Endothelial cell of umbilical vein (primary cell): ENCODE results near the gene PRIM2. TPM values are rescaled to one million over a fixed set of nuclear protein-coding genes. Genes with fewer than 3 reads are reported as not detected.
"Not testable (repeated sequence)": the region's sequence is repeated elsewhere in the genome, so short reads cannot be mapped to it uniquely, and the experiment has no call there.

Source experiments
- BruUV-seq: library from RNA; stranded (reverse); fragments of 400-500 nt; replicated peaks from 2 replicates; lab custom pipeline; 2021; lab: Mats Ljungman, UMichigan
- CTCF ChIA-PET: fragments of 300-600, 350-600 bp; sonication (Branson Sonifier 250); formaldehyde crosslinking; loops from one replicate; lab custom pipeline; 2021; ENCODE audit warnings: antibody characterized with exemption, inconsistent platforms; lab: Charles Lee
- POLR2A ChIA-PET: fragments of 300-600, 350-600 bp; sonication (Branson Sonifier 250); formaldehyde crosslinking; loops from one replicate; lab custom pipeline; 2021; ENCODE audit warnings: antibody characterized with exemption, inconsistent platforms; lab: Charles Lee
- DNase-seq: peaks from one replicate; pipeline ENCODE4 v3.0.0-alpha.2; 2011; ENCODE audit warnings: low read depth, low spot score
- FAIRE-seq: peaks from 2 replicates; lab custom pipeline; 2011; peaks lifted over from hg19 to GRCh38; lab: Jason Lieb, UNC
- H2AFZ ChIP-seq: 2 replicates; pipeline ENCODE4 v1.6.0; 2012; ENCODE audit warnings: low read depth, low read length, control low read depth, inconsistent platforms
- H3K27ac ChIP-seq: 2 replicates; pipeline ENCODE4 v1.5.1; 2011; ENCODE audit warnings: low read depth, mild to moderate bottlenecking, control low read depth, low read length, moderate library complexity; ENCODE audit not compliant: insufficient read depth
- H3K27me3 ChIP-seq, 2 experiments: 2 replicates each; pipeline versions ENCODE4 v1.6.0 to v1.6.1; 2011; ENCODE audit warnings: low read length in 2 of 2, mixed read lengths in 1 of 2; ENCODE audit not compliant: control insufficient read depth in 2 of 2, insufficient read depth in 2 of 2
- H3K36me3 ChIP-seq, 2 experiments: 2 replicates in 1 of 2; 3 replicates in 1 of 2; pipeline ENCODE4 v1.5.1; 2011; ENCODE audit warnings: low read length in 2 of 2, mild to moderate bottlenecking in 1 of 2, moderate library complexity in 1 of 2; ENCODE audit not compliant: control insufficient read depth in 2 of 2, insufficient read depth in 2 of 2; ENCODE audit errors: extremely low read depth in 1 of 2
- H3K4me1 ChIP-seq: 3 replicates; pipeline ENCODE4 v1.5.1; 2011; ENCODE audit warnings: mild to moderate bottlenecking, low read length; ENCODE audit not compliant: control insufficient read depth, insufficient read depth; ENCODE audit errors: extremely low read depth
- H3K4me2 ChIP-seq: 2 replicates; pipeline ENCODE4 v1.6.1; 2011; ENCODE audit warnings: low read length, control low read depth, mixed read lengths; ENCODE audit not compliant: insufficient read depth
- H3K4me3 ChIP-seq, 3 experiments: fragments of 200-600 bp in 1 of 3; sonication (generic), shearing (Covaris generic) in 1 of 3; replicated peaks in 1 of 3; 2 replicates each; pipeline ENCODE4 v1.5.1; 2011 to 2016; ENCODE audit warnings: control low read depth in 3 of 3, low read length in 3 of 3, mild to moderate bottlenecking in 2 of 3, inconsistent platforms in 1 of 3, low read depth in 1 of 3, moderate library complexity in 1 of 3; ENCODE audit not compliant: insufficient read depth in 1 of 3
- H3K79me2 ChIP-seq: 2 replicates; pipeline ENCODE4 v1.6.0; 2012; ENCODE audit warnings: low read length, inconsistent platforms; ENCODE audit not compliant: control insufficient read depth, insufficient read depth
- H3K9ac ChIP-seq: replicated peaks from 2 replicates; pipeline ENCODE3; 2011; ENCODE audit warnings: low read length, control low read depth; ENCODE audit not compliant: insufficient read depth; ENCODE audit errors: extremely low read depth
- H3K9me1 ChIP-seq: replicated peaks from 3 replicates; pipeline ENCODE4 v1.6.0; 2011; ENCODE audit warnings: mild to moderate bottlenecking, low read length; ENCODE audit not compliant: control insufficient read depth, insufficient read depth; ENCODE audit errors: extremely low read depth
- H3K9me3 ChIP-seq: replicated peaks from 2 replicates; pipeline ENCODE4 v1.5.1; 2012; ENCODE audit warnings: low read length, inconsistent platforms; ENCODE audit not compliant: control insufficient read depth, insufficient read depth
- H4K20me1 ChIP-seq: replicated peaks from 2 replicates; pipeline ENCODE3; 2011; ENCODE audit warnings: mild to moderate bottlenecking, low read length; ENCODE audit not compliant: control insufficient read depth, insufficient read depth; ENCODE audit errors: extremely low read depth
- EZH2 ChIP-seq: IDR thresholded peaks from 2 replicates; pipeline ENCODE4 v1.6.1; 2012; ENCODE audit warnings: borderline replicate concordance, low read depth, mild to moderate bottlenecking, moderate library complexity, low read length, inconsistent platforms; ENCODE audit not compliant: severe bottlenecking
- FOS ChIP-seq: IDR thresholded peaks from 2 replicates; pipeline ENCODE4 v1.6.1; 2011; ENCODE audit warnings: mild to moderate bottlenecking, low read length, moderate library complexity, borderline replicate concordance; ENCODE audit not compliant: insufficient read depth
- GATA2 ChIP-seq: IDR thresholded peaks from 2 replicates; pipeline ENCODE4 v1.7.0; 2011; ENCODE audit warnings: low read depth, mild to moderate bottlenecking, moderate library complexity, mixed read lengths, low read length; ENCODE audit not compliant: insufficient read length, insufficient read depth
- JUN ChIP-seq: IDR thresholded peaks from 2 replicates; pipeline ENCODE4 v1.6.1; 2011; ENCODE audit warnings: borderline replicate concordance, low read depth; ENCODE audit not compliant: insufficient read length, insufficient read depth
- MYC ChIP-seq: IDR thresholded peaks from one replicate; pipeline ENCODE4 v1.6.1; 2011; ENCODE audit warnings: mild to moderate bottlenecking, low read depth, low read length
- POLR2A ChIP-seq: IDR thresholded peaks from 2 replicates; pipeline ENCODE4 v1.6.1; 2012; ENCODE audit warnings: low read depth, mild to moderate bottlenecking, control low read depth, low read length
- POLR2AphosphoS5 ChIP-seq: IDR thresholded peaks from 2 replicates; pipeline ENCODE4 v1.6.1; 2012; ENCODE audit warnings: low read depth, mild to moderate bottlenecking, control low read depth, low read length, moderate library complexity; ENCODE audit not compliant: insufficient read depth
- dilution Hi-C: fragments of 300-500 bp; cut with MboI; formaldehyde crosslinking; loops from one replicate; pipeline ENCODE4 v1.15.0; 2019; ENCODE audit warnings: low sequenced_read_pairs; ENCODE audit not compliant: extremely low pct_ligation_motif_present
- intact Hi-C: fragments of 100-400 bp; cut with micrococcal nuclease; formaldehyde crosslinking; loops from one replicate; pipeline ENCODE4 v1.10.0; 2022
- polyA plus RNA-seq, 4 experiments: library from polyadenylated mRNA; depleted of rRNA in 3 of 4; stranded (reverse) in 3 of 4; unstranded in 1 of 4; fragments of >200 nt; gene quantifications; 2 replicates each; pipeline versions ENCODE4 v1.2.1 to v1.2.3, GENCODE V29; 2011 to 2012; ENCODE audit warnings: missing spikeins in 1 of 4
- total RNA-seq: library from RNA; stranded (reverse); gene quantifications from 2 replicates; pipeline ENCODE4 v1.2.3, GENCODE V29; 2021
- TF ChIP-seq, protein P1 (sequence below), 2 donors: IDR thresholded peaks; 1 replicate in 1 of 2; 2 replicates in 1 of 2; pipeline ENCODE4 v1.5.1; 2011; ENCODE audit warnings: low read length in 2 of 2, mild to moderate bottlenecking in 2 of 2, moderate library complexity in 2 of 2, control low read depth in 1 of 2, inconsistent platforms in 1 of 2, low read depth in 1 of 2; ENCODE audit not compliant: insufficient read depth in 1 of 2; ENCODE audit errors: extremely low read depth in 1 of 2

The PRIM2 gene
- total and polyA plus RNA-seq, 2 donors (not counting 3 experiments of a cell fraction or from before 2014, with no cell fraction given) = 5.3 to 21.0 TPM

- ChIA-PET CTCF (no interaction called here), POLR2A (no interaction called here)
- peaks cover 2% of the 10 kb centered on the region for H3K79me2 ChIP-seq
- no peak overlapping the region for H3K27ac ChIP-seq
- H3K4me1 ChIP-seq = peaks cover 2% of the 10 kb centered on the region
- H4K20me1 ChIP-seq = no peaks in the 10 kb centered on the region
- H3K4me2 ChIP-seq = no peak overlapping the region
- FAIRE-seq (no peak), DNase-seq (no peak)
- H3K9me1 ChIP-seq = no peaks in the 10 kb centered on the region
- H3K36me3 ChIP-seq = no peaks in the 10 kb centered on the region
- dilution Hi-C loops (no loop called here), intact Hi-C loops (no loop called here)
- H3K9me3 ChIP-seq = no peaks in the 10 kb centered on the region
- no peaks in the 10 kb centered on the region for H3K27me3 ChIP-seq
- TF ChIP-seq FOS (no peak), POLR2AphosphoS5 (no peak), JUN (no peak), EZH2 (no peak), MYC (no peak), POLR2A (no peak), GATA2 (no peak)
- TF ChIP-seq, protein P1, sequence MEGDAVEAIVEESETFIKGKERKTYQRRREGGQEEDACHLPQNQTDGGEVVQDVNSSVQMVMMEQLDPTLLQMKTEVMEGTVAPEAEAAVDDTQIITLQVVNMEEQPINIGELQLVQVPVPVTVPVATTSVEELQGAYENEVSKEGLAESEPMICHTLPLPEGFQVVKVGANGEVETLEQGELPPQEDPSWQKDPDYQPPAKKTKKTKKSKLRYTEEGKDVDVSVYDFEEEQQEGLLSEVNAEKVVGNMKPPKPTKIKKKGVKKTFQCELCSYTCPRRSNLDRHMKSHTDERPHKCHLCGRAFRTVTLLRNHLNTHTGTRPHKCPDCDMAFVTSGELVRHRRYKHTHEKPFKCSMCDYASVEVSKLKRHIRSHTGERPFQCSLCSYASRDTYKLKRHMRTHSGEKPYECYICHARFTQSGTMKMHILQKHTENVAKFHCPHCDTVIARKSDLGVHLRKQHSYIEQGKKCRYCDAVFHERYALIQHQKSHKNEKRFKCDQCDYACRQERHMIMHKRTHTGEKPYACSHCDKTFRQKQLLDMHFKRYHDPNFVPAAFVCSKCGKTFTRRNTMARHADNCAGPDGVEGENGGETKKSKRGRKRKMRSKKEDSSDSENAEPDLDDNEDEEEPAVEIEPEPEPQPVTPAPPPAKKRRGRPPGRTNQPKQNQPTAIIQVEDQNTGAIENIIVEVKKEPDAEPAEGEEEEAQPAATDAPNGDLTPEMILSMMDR (IDR thresholded peaks at IDR 0.05; ENCODE audit: extremely low read depth in 1 of 2, insufficient read depth in 1 of 2, low read depth in 1 of 2, low read length in 2 of 2) = no peak
- H3K9ac ChIP-seq = no peak overlapping the region
- no peak overlapping the region for H3K4me3 ChIP-seq
- no peak overlapping the region for H2AFZ ChIP-seq
- no TSS peak for BruUV-seq
These were observed 106.0 kb downstream of the PRIM2 start for GRCh38 chr6:57423468-57423867.

DNA sequence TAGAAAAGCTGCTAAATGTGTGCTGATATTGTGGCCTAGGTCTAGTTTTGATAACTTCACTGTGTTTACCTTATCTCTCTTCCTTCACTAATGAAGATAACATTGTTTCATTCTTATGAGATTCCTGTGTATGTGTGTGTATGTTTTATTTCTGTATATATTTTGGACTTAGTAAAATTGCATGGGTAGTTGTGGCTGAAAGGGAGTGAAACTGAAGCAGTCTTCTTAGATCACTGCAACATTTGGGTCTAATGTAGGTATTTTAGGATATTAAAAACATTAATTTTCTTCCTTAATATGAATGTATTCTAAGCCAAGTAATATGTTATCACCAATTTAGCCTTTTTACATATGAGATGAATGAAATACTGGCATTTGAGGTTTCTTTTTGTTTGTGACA lies 114.3 kb downstream of the PRIM2 start:
- Histone ChIP-seq H3K4me1 (peaks cover 18% of the 10 kb centered on the region), H3K27ac (peak overlapping the region; percentile 37), H3K4me2 (peak overlapping the region; percentile 72)
- BruUV-seq, H3K36me3 ChIP-seq, CTCF ChIA-PET, dilution Hi-C loops, H3K9me1 ChIP-seq, H3K9ac ChIP-seq, H3K79me2 ChIP-seq, H3K9me3 ChIP-seq, POLR2A ChIA-PET, H4K20me1 ChIP-seq, H2AFZ ChIP-seq, H3K4me3 ChIP-seq, H3K27me3 ChIP-seq, intact Hi-C loops: not testable (repeated sequence)
- DNase-seq (peak; percentile 56), FAIRE-seq (peak; percentile 28)
